ENCODE results near the gene PPDPF.
A peak's percentile ranks its signal among the peaks of the same experiment; 100 is the strongest.
"Not testable (repeated sequence)": the region's sequence is repeated elsewhere in the genome, so short reads cannot be mapped to it uniquely, and the experiment has no call there.

PPDPF gene

GRCh38 chr20:63551068-63551467, 30.5 kb downstream of the PPDPF start:
- DNase-seq (ENCODE audit: low read depth) = no peak

DNA sequence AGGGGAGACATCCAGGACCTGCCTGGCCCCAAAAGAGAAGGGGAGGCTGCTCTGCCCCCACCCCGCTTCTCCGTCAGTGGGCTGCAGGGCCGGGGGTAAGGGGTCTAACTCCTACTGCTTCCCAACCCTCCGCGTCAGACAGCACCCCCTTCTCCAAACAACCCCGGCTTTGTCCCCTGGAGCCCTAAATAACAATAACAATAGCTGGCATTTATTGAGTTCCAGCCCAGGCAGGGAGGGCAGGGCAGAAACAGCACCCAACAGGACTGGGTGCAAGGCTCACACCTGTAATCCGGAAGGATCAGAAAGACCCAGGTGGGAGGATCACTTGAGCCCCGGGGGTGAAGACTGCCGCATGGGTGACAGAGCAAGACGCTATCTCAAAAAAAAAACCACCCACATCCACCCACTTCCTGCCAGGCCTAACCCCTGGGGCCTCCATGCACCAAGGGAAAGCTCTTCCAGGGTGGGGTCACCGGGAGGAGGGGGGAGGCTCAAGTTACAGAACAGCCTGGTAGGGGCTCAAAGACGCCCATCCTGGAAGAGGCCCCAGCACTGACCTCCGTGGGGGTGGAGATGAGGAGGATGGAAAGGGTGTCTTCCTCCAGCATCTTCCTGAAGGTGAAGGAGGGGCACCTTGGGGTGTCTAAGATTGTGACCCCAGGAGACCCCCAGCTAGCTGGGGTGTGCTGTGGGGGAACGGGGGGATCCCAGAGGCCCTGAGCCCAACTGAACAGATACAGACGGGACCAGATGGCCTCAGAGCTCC, 32.1 kb downstream of the PPDPF start:
- DNase-seq (ENCODE audit: low read depth) = peak; percentile 42

- peak; percentile 73 for DNase-seq (ENCODE audit: low read depth)
Observed at GRCh38 chr20:63553251-63553932, 32.8 kb downstream of the PPDPF start.

- DNase-seq (ENCODE audit: low read depth) = no peak
Observed at GRCh38 chr20:63553933-63554290, 33.3 kb downstream of the PPDPF start, which contains the start of gene FNDC11. FNDC11 (plus strand) TSS chr20:63554159; CDS start chr20:63555664, 1,505 bp downstream.

GRCh38 chr20:63554361-63555278, 34.1 kb downstream of the PPDPF start:
- no peak for DNase-seq (ENCODE audit: low read depth)

DNA sequence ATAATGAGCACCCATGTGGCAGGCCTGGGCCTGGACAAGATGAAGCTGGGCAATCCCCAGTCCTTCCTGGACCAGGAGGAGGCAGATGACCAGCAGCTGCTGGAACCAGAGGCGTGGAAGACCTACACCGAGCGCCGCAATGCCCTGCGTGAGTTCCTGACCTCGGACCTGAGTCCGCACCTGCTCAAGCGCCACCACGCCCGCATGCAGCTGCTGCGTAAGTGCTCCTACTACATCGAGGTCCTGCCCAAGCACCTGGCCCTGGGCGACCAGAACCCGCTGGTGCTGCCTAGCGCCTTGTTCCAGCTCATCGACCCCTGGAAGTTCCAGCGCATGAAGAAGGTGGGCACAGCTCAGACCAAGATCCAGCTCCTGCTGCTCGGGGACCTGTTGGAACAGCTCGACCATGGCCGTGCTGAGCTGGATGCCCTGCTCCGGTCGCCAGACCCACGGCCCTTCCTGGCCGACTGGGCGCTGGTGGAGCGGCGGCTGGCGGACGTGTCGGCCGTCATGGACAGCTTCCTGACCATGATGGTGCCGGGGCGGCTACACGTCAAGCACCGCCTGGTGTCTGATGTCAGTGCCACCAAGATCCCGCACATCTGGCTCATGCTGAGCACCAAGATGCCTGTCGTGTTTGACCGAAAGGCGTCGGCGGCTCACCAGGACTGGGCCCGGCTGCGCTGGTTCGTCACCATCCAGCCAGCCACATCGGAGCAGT, 35.3 kb downstream of the PPDPF start:
- DNase-seq (ENCODE audit: low read depth) = no peak

DNA sequence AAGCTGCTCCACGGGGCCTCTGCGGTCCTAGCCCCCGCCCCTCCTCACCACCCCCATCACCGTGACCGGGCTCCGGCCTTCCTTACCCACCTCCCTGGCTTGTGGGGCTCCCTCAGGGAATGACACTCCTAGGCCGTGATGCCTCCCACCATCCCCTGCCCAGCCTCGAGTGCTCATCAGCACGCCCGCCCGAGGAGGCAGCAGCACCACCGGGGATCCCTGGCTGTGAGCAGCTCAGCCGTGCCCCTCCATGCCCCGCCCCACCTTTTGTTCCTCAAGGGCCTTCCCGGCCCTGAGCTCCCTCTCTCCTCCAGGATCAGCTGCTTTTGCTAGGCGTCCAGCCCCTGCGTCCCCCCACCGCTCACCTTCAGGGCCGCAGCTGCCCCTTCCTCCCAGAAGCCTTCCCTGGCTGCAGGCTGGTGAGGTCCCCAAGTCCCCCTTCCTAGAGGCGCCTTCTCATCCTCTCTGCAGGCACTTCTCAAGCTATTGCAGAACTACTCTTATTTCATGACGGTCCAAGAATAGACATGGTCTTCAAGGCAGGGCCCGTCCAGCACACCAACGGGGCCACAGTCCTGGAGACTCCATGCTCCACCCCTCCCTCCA, 36.4 kb downstream of the PPDPF start:
- DNase-seq (ENCODE audit: low read depth) = no peak

DNA sequence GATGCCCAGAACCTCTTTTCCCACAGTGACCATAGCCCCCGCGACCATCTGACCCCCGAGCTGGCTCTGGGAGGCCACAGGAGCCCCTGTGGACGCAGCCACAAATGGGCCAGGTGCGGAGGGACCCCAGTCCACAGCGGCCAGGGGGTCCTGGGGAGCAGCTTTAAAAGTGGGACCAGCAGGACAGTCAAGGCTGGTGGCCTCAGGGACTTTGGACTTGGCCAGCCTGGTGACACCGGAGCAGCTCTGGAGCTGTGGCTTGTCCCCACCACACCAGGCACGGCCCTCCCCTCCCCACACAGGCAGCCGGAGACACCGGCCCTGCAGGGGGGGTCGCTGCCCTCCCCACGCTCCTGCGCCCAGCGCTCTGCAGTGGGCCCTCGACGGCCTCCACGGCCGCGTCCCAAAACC, 36.9 kb downstream of the PPDPF start:
- DNase-seq (ENCODE audit: low read depth) = no peak

DNA sequence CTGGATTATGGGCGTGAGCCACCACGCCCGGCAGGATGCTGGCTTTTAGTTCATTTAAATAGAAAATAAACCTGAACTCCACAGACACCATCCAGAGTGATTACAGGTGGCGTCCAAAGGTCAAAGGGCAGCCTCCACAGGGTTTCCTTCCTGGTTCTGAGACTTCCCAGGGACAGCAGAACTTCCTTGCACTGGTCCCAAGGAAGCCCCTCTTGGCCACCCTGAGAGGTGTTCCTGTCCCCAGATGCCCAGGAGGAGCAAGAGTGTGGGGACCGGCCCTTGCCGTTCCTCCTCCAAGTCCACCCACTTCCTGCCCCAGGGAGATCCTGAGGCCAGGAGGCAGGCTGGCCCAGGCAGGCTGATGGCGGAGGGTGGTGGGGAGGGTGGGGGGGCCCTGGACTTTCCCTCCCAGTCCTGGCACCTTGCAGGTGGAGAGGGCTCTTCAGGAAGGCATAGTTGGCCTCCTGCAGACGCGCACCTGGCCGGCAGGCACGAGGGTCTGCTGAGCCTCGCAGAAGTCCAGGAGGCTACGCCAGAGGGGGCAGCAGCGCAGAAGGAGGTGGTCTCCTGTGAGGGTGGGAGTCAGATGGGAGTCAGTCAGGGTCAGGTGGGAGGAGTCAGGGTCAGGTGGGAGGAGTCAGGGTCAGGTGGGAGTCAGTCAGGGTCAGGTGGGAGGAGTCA, 38.4 kb downstream of the PPDPF start:
- no peak for DNase-seq (ENCODE audit: low read depth)

- DNase-seq (ENCODE audit: low read depth) = not testable (repeated sequence)
Observed at GRCh38 chr20:63559485-63560332, 39.1 kb downstream of the PPDPF start.

DNA sequence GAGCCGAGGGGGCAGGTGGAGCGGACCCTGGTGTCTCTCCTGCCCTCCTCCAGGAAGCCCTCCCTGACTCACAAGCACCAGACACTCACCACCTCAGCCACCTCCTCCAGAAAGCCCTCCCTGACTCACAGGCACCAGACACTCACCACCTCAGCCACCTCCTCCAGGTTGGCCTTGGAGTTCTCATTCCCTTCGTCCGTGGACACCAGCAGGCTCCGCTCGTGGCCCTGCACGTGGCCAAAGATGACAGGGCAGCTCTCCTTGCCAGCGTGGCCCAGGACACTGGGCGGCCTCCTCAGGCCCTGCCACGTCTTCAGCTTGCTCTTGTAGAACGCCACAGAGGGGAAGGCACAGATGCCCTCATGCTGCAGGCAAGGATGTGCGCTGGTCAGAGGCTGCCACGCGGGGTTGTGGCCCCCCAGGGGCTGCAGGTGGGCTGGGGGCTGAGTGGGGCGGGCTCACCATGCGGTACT, 39.8 kb downstream of the PPDPF start:
- DNase-seq (ENCODE audit: low read depth) = no peak

DNA sequence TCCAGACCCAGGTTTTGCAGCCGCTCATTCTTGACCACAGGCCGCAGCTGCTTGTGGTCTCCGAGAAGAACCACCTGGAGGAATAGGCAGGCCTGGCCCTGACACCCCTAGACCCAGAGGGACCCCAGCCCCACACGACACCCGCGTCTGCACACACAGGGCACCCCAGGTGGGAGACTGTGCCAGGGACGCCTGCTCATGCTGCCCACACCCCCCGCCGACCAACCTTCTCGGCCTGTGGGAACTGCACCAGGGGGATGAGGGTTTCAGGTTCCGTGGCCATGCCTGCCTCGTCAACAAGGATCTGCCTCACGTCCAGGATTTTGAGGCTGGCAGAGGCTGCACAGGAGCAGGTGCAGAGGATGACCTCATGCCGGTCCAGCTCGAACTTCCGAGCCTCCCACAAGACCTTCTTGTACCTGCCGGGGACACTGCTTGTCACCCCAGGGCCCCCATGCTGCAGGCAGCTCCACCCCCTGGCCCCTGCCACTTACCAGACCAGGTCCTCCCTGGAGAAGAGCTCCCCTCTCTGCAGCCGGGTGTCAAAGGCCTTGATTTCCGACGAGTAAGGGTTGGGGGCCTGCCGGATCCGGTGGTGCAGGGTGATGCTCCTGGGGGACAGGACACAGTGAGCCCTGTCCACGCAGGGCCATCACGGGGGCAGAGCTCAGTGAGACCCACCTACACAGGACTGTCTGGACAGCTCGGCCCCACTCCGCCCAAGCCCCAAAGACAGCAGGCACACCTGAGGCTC, 40.5 kb downstream of the PPDPF start:
- DNase-seq (ENCODE audit: low read depth) = no peak

GRCh38 chr20:63561624-63562396, 41.2 kb downstream of the PPDPF start:
- DNase-seq (ENCODE audit: low read depth) = no peak

DNA sequence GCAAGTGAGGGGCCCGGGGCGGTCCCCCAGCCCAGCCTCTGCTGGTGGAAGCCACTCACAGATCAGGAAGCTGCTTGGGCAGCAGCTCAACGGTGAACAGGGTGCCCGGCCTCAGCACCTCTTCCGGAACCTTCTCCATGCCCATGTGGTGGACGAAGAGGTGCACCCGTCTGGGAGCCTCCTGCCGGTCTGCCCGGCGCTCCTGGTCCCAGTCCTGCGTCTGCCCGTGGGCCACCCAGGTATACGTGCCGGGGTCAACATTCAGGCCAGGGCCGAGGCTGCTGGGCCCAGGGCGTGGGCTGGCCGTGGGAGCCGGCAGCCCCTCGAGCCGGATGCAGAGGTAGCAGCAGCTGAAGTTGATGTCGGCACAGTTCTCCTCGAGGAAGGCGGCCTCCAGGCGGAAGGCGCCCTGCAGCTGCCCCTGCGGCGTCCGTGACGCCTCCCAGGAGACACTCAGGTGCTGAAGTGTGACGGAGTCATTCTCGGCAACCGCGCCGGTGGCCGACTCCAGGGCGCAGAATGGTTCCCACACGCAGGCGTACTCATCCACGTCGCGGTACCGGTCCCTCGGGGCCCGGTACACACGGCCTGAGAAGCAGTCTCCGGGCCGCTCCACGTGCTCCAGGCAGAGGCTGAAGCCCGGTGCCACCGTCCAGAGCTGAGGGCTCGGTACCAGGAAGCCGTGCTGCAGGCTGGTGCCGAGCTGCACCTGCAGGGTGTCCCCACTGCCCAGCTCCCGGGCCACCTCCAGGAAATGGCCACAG, 42.1 kb downstream of the PPDPF start:
- DNase-seq (ENCODE audit: low read depth) = no peak

DNA sequence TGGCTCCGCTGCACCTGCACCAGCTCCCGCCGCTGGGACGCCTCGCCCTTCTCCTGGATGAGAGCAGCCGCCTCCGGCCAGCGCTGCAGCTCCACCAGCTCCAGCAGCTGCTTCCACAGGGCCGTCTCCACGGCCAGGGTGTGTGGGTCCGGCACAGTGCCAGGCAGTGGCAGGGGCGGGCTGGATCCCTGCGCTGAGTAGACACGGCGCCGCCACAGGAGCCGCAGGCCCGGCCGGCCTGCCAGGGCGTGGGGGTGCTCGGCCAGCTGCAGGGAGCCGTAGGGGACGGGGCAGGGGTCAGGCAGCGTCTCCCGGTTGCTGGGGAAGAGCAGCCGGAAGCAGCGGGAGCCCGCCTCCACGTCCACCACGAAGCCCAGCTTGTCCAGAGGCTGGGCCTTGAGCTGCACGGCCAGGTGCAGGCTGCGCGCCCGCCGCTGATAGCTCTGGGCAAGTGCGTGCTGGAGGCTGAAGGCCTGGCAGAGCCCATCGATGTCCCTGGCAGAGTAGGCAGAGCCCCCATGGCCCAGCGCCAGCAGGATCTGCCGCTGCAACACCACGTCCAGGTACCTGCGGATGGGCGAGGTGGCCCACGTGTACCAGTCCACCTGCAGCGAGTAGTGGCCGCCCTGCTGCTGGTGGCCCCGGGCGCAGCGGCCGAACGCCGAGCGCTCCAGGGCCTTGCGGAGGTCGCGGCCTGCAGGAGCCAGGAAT, 42.8 kb downstream of the PPDPF start:
- no peak for DNase-seq (ENCODE audit: low read depth)

- DNase-seq (ENCODE audit: low read depth) = no peak
Observed at GRCh38 chr20:63564036-63564810, 43.7 kb downstream of the PPDPF start.

All from activated T-helper 1 cell treated with Interleukin-2 at 50 U/mL for 16 hours (primary cell).